ENCODE measurements around the gene MAP3K5.
"Not testable (repeated sequence)": the region's sequence is repeated elsewhere in the genome, so short reads cannot be mapped to it uniquely, and the experiment has no call there.

Gene MAP3K5

DNA sequence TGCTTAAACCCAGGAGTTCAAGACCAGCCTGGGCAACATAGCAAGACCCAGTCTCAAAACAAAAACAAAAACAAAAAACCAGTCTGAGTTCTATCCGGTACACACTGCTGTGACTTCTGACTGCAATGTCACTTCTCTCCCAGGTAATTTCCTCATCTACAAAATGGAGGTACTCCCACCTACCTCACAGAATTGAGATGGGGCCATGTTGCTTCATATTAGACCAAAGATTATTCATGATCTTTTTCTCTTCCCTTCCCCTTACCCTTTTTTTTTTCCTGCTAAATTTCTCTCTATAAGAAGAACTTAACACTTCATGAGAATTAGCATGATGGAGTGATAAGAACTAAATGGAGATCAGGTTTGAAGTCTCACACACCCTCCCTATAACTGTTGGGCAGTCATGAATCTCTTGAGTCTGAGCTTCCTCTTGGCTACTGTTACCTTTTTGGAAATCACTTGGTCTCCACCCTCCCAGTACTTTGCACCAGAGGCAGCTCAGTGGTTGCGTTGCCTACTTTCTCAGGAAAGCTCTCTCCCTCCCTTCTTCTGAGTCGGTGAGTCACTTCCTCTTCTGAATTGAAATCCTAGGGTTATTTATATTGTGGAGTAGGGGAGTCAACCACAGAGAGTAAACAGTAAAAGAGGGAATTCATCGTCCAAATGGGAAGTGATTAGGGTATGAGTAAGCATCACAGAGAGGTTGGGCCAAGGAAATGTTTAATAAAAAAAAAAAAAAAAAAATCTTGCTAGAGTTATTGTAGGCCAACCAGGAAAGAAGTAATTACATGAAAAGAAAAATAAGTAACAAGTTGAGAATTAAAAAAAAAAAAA lies 182.2 kb downstream of the MAP3K5 start:
- DNase-seq (ENCODE audit: low spot score) = no peak

DNA sequence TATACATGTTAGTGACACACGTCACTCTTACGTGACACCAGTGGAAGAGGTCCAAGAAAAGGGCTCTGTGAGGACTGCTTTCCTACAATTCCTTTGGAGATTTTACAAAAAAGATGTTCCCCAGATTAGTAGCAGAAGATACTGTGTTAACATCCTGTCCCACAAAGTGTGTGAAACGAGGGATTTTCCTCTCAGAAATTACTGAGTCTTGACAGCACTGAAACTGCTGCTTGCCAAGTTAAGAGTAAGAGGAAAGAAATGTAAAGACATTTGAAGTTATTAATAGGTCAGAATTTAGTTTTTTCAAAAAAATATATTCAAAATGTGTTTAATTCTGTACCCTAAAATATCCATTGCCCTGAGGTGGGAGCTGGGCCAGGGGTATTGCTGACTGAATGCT lies 183.3 kb downstream of the MAP3K5 start:
- no peak for DNase-seq (ENCODE audit: low spot score)

DNA sequence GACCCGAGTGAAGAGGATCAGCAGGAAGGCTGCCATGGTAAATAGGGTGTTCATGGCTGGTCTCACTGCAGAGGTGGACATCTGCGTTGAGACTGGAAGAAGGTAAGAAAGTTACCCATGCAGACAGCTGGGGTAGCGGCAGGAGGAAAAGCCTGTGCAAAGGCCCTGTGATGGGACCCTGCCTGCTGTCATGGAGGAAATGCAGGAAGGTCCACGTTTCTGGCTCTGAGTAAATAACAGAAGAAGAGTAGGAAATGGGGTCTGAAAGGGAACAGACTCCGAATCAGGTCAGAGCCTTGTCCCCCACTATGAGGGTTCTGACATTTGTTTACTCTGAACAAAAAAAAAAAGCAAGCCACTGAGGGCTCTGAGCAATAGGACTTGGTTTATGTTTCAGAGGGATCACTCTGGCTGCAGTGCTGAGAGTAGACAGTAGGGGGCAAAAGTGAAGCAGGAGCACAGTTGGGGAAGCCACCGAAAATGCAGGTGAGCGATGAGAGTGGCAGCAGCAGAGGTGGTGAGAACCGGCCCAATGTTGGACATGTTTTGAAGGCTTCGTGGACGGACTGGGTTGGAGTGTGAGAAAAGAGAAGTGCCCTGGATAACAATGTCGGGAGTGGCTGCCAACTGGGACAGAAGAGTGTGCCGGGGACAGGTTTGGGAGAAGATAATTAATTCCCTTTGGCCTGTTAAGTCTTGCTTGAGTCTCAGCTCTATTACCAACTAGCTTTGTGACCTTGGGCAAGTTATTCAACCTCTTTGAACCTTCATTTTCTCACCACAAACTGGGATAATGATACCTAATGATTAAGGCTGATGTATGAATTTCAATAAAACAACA lies 184.1 kb downstream of the MAP3K5 start:
- no peak for DNase-seq (ENCODE audit: low spot score)

DNA sequence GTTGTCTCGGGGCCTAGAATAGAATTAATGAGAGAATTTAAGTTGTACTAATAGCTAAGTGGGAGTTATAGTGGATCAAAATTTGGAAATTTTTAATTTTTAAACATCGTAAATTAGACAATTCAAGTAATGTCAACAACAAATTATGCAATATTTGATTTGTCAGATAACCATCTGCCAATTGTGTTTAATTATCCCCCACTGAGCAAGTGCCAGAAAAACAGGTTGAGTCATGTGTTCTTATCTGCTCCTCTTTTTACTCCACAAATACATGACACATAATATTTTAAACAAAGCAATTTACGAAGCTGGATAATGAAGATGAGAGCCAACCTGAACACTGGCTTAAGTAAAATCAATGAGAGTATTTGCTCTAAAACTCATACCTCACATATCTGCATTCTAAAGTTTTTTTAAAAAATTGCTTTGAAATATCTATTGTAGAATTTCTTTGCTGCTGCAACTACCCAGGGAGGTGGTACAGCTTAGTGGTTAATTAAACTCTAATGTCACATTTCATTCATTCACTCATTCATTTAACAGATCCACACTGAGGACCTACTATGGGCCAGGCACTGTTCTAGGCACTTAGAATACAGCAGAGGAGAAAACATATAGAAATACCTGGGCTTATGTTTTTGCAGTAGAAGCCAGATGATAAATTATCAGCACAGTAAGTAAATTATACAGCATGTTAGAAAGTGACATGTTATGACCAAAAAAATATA lies 184.9 kb downstream of the MAP3K5 start:
- DNase-seq (ENCODE audit: low spot score) = no peak

DNA sequence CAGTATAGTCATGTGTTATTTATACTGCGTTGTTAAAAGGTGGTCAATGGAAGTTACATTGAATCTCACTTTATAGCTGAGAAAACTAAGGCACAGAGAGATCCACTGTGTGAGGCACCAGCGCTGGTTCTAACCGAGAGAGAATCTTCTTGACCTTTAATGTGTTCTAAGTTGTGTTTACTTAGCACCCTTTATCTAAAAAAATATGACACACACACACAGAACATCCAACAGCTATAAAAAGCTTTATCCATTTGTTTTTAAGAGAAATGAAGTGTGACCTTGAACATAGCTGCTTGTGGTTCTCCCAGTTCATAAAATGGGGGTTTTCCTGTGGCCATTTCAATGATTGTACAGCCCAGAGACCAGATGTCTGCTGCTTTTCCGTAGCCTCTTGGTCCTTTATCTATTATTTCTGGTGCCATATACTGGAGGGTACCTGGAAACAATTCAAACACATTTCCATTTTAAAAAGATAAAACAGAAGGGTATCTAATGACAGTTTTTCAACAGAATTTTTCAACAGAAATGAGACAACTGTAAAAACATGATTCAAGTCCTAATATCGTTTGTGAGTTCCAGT lies 187.3 kb downstream of the MAP3K5 start:
- no peak for DNase-seq (ENCODE audit: low spot score)

DNA sequence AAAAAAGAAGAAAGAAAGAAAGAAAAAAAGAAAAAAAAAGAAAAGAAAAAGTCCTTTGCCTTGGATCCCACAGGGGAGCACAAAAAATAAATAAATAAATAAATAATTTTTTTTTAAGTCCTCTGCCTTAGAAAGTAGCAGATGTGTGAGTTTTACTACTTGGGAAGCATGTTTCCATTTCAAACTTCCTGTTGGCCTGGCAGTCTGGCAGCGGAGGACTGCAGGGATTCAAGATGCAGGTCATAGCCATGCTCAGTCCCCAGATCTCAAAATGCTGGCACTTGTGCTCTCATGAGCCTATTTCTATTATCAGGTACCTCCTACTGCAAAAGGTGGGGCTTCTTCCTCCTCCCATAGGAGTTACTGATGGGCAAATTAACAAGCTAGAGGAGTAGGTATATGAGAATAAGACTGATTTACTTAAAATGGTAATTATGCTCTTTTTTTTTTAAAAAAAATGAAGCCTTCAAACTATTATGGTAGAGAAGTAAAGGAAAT lies 187.9 kb downstream of the MAP3K5 start:
- DNase-seq (ENCODE audit: low spot score) = no peak

DNA sequence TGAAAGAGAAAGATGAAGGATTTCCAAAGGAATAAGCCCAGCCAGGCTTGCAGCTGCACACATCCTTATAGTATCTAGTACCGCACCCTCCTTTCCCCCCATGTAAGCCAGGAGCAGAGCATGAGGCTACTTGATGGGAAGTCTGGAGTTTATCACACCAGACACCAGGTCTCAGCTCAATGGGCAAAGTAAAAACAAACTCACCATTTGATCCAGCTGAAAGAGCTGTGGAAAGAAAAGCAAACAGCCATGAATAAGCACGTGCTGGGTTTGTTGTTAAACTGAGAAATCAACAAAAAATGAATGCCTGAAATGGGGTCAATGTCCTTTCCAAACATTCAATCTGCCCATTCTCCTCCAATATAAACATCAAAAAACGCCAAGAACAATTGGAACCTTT lies 191.5 kb downstream of the MAP3K5 start:
- no peak for DNase-seq (ENCODE audit: low spot score)

DNA sequence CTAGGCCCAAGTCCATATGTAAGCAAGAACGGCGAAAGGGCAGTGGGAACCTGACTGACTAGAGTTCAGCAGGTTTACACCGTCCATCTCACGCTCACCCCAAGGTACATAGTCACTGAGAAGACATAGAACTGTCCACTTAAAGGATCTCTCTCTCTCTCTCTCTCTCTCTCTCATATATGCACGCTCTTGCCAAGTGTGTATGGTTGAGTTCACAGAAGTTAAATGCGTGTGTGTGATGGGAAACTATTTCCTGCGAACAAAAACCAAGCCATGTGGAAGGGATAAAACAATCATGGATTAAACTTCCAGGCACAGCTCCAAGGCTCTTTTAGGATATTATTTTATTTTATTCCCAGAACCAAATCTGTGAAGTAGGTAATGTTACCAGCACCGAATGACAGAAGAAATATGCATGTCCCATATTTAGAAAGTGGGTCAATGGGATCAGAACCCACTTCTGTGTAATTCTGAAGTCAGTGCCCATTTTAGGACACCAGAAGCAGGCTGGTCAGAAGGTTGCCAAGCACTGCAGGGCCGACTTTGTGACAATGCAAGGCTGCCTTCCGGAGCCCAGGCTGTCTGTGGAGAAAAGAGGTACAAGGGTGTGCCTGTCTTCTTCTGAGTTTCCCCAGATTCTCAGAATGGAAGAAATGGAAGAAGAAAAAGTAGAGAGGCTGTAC lies 192.8 kb downstream of the MAP3K5 start:
- DNase-seq (ENCODE audit: low spot score) = no peak

DNA sequence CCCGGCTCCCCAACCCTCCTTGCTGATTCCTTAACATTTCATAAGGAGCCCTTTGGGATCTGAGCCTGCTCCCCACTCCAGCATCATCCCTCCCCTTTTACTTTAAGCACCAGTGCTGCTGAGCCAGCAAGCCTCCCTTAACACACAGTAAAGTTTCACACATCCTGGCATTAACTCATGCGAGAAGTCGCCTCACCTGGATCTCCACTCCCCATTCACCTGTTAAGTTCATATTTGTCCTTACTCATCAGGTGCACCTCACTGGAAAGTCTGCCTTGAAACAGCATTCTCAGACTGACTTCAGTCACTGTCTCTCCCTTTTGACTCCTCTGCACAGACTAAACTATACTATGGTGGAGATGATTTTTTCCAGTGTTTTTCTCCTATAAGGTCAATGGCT lies 194.2 kb downstream of the MAP3K5 start:
- DNase-seq (ENCODE audit: low spot score) = no peak

DNA sequence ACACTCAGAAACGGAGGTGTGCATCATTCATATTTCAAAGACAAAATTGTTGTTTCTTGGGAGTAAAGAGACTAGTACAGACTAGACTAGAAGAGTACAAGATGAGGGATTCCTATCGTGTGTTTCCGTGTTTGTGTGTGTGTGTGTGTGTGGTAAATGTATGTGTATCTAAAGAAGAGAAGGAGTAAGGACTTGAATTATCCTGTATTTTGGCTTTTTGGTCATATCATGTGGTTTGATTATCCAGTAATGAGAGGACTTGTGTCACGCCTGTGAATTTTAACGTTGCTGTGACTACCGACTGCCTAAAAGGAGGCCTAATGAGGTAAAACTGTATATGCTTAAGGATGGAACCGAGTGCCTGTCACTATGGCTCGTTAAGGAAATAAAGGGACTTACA lies 197.6 kb downstream of the MAP3K5 start:
- DNase-seq (ENCODE audit: low spot score) = no peak

DNA sequence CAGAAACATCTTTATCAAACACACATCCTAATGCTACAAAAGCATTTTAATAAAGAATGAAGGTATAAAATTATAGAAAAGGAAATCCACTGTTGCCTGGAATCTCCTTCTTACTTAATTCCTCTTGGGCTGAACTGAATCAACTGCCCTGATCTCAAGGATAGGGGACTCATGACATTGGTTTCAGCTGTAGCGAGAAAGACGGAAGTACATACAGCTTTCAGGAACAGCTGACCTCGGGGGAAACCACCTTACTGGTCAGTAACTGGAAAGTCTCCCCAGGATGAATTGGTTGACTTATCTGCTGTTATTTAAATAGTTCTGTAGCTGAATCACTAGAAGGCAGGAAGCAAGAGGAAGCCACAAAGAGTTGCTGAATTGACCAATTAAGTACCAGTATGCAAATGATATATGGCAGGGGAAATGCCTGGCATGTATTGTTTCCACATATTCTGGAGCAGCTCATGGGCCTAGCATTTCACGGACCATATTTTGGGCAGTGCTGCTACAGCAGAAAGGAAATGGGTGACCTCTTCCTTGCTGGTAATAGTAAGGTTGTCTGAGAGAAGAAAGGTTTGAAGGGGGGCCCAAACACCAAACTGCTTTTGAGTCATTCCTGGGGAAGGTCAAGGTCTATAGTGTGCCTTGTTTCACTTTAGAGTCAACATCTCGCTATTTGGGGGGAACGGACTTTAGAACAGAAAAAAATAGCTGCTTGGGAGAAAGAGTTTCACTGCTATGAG lies 198.4 kb downstream of the MAP3K5 start:
- no peak for DNase-seq (ENCODE audit: low spot score)

DNA sequence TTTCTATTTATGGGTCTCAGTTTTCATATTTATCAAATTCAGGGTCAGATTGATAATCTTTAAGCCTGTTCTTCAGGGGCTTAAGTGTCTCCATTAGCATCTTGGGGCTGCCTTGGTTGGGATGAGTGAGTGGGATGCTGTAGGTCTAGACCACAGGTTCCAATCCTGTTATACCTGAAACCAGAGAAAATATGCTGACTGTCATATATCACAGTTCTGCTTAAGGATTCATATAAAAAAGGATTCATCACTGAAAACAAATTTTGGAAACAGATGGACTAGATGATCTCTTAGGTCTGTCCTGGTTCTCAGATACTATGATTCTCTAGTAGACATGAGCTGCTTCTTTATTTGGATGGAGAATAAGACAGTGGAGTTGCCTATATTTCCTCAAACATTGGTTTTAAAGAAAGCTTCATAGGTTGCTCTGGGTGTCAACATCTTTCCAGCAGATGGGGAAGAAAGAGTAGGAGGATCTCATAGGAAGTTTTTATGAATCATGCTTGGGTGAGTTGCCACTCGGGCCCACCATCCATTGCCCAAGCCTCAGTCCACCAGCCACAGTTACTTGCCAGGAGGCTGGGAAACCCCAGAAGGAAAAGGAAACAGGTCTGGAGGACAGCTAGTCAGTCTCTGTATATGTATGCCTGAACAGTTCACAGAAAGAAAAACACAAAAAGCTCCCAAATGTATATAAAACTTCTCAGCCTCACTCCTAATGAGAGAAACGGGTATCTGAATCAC lies 199.2 kb downstream of the MAP3K5 start:
- no peak for DNase-seq (ENCODE audit: low spot score)

DNA sequence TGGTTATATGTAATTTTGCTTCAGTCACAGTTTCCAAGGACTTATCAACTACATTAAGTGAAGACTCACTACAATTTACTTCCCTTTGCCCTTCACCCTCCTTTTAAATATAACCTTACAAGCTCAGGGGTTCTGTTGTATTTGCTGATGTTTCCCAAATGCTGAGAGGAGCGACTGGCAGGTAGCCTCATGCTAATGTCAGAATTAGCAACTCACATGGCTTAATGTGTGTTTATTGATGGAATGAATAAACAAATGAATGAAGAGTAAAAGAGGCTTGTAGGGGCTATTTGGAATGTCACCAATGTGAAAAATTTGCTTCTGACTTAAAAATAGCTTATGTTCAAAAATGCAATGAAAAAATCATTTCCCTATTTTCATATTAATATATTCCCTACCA lies 200.7 kb downstream of the MAP3K5 start:
- DNase-seq (ENCODE audit: low spot score) = no peak

DNA sequence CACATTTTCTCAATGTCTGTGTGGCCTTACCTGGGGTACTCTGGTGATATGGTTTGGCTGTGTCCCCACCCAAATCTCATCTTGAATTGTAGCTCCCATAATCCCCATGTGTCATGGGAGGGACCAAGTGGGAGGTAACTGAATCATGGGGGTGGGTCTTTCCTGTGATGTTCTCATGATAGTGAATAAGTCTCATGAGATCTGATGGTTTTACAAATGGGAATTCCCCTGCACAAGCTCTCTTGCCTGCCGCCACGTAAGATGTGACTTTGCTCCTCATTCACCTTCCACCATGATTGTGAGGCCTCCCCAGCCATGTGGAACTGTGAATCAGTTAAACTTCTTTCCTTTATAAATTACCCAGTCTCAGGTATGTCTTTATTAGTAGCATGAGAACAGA lies 201.4 kb downstream of the MAP3K5 start:
- DNase-seq (ENCODE audit: low spot score) = not testable (repeated sequence)

DNA sequence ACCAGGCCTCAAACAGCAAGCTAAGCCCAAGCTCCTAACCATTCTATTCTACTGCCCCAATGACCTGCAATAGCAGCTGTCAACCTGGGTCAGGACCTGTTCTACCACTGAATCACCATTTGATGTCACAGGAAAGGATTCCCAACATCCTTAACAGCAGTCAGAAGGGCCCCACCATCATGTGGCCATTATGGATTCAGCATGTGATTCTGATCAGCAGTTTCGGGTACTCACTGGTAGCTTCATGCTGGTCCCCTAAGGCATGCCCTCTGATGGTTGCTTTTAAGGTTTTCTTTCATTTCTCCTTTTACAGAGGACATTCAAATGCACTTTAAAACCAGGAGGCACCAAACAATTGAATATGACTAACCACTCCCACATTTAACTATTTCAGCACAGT lies 204.8 kb downstream of the MAP3K5 start:
- DNase-seq (ENCODE audit: low spot score) = no peak

DNA sequence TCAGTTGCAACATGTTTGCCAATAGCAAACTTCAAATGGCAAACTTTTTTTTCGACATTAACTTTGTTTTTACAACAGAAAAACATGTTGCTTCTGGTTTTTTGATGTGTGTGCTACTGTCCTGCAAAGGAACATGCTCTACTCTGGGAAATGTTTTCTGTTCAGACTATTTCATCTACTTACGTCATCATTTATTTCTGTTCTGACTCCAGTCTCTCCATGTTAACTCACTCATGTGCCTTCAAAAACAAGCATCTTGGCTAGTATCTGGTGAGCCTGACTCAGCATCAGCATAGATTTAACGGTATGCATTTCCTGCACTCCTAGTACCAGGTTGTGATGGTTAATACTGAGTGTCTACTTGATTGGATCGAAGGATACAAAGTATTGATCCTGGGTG lies 206.0 kb downstream of the MAP3K5 start:
- no peak for DNase-seq (ENCODE audit: low spot score)

DNA sequence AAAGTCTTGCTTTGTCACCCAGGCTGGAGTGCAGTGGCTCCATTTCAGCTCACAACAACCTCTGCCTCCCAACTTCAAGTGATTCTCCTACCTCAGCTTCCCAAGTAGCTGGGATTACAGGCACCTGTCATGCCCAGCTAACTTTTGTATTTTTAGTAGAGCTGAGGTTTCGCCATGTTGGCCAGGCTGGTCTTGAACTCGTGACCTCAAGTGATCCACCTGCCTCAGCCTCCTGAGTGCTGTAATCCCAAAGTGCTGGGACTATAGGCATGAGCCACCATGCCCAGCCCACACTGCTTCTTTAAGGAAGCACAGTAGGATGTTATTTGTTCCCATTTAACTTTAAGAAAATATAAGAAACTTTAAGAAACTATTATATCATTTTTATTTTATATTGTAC lies 206.8 kb downstream of the MAP3K5 start:
- DNase-seq (ENCODE audit: low spot score) = not testable (repeated sequence)

DNA sequence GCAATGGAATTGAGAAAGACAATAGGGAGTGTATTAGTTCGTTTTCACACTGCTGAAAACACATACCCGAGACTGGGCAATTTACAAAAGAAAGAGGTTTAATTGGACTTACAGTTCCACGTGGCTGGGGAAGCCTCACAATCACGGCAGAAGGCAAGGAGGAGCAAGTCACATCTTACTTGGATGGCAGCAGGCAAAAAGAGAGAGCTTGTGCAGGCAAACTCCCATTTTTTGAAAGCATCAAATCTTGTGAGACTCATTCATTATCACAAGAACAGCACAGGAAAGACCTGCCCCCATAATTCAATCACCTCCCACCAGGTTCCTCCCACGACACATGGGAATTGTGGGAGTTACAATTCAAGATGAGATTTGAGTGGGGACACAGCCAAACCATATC lies 208.0 kb downstream of the MAP3K5 start:
- DNase-seq (ENCODE audit: low spot score) = not testable (repeated sequence)

DNA sequence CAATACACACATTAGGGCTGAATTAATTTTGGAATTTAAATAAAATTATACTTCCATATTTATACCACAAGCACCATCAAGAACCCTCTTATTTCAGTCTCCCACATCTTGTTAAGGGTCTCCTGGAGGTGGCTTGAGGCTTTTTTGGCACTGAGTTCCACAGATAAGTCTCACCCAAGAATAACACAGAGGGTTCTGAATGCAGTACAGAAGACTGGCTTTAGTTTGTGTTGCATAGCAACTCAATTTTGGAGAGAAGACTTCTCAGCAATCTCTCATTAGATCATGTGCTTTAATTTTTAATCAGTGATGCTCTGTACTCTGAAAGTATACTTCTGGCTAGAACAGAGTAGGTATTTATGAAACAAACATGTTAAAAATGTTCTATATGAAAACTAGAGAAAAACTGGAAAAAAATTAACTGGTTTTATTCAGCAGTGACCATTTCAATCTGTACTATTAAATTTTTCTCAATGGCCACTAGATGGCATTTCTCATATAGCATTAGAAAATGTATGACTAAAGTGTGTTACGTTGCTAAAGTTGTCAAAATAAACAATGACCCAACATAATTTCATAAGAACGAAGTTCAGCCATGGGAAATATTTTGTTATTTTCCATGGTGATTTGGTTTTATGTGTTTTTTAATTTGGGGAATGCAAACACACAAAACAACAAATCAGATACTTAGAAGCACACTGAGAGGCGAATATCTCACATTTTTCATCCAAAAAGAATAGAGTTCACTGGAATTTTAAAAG lies 209.4 kb downstream of the MAP3K5 start:
- DNase-seq (ENCODE audit: low spot score) = no peak

All from left forelimb (tissue), 1 donor.